Measurements from ENCODE around the gene NCK2. TPM values are rescaled to one million over a fixed set of nuclear protein-coding genes. Genes with fewer than 3 reads are reported as not detected.

NCK2 gene
- polyA plus RNA-seq, 1 of the 3 experiments (the other 2 are of a cell fraction), result 42.8 TPM

DNA sequence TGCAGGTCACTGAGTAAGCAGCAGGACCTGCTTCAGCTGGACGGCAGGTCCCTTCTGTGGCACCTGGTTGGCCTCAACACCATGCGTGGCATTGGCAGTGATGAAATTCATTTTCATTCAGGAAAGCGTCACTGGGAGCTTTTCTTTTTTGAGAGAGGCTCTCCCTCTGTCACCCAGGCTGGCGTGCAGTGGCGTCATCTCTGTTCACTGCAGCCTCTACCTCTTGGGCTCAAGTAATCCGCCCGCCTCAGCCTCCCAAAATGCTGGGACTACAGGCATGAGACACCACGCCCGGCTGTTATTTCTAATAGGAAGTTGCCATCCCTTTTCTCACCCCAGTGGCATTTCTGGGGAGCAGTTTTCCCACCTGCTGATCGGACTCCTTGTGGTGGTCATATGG, 39.3 kb downstream of the NCK2 start:
- no peak overlapping the region for H3K4me3 ChIP-seq (ENCODE audit: low read depth in 2 of 2, low read length in 1 of 2)
- no peak for DNase-seq
- TF ChIP-seq TEAD4 (IDR thresholded peaks at IDR 0.05; ENCODE audit: borderline replicate concordance, insufficient read depth) (no peak), NRF1 (IDR thresholded peaks at IDR 0.05; ENCODE audit: low read depth, low read length) (no peak), CHD2 (IDR thresholded peaks at IDR 0.05; ENCODE audit: low read length, partially characterized antibody) (no peak), POLR2AphosphoS5 (IDR thresholded peaks at IDR 0.05; ENCODE audit: low read depth, low read length) (no peak), SIN3A (IDR thresholded peaks at IDR 0.05; ENCODE audit: borderline replicate concordance, low read depth, low read length) (no peak), RFX5 (IDR thresholded peaks at IDR 0.05; ENCODE audit: low read length) (no peak), TCF12 (IDR thresholded peaks at IDR 0.05) (no peak), SMC3 (IDR thresholded peaks at IDR 0.05; ENCODE audit: low read depth, low read length) (no peak), RAD21 (IDR thresholded peaks at IDR 0.05; ENCODE audit: low read length) (no peak), TAF1 (IDR thresholded peaks at IDR 0.05; ENCODE audit: borderline replicate concordance, low read depth, low read length) (no peak), EP300 (IDR thresholded peaks at IDR 0.05; ENCODE audit: borderline replicate concordance in 1 of 2, low read depth in 1 of 2, low read length in 1 of 2) (no peak), RXRA (IDR thresholded peaks at IDR 0.05; ENCODE audit: borderline replicate concordance, low read depth) (no peak)
- TF ChIP-seq, protein P1, sequence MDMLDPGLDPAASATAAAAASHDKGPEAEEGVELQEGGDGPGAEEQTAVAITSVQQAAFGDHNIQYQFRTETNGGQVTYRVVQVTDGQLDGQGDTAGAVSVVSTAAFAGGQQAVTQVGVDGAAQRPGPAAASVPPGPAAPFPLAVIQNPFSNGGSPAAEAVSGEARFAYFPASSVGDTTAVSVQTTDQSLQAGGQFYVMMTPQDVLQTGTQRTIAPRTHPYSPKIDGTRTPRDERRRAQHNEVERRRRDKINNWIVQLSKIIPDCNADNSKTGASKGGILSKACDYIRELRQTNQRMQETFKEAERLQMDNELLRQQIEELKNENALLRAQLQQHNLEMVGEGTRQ (IDR thresholded peaks at IDR 0.05; ENCODE audit: borderline replicate concordance, low read depth, low read length), result no peak
- TF ChIP-seq, protein P2, sequence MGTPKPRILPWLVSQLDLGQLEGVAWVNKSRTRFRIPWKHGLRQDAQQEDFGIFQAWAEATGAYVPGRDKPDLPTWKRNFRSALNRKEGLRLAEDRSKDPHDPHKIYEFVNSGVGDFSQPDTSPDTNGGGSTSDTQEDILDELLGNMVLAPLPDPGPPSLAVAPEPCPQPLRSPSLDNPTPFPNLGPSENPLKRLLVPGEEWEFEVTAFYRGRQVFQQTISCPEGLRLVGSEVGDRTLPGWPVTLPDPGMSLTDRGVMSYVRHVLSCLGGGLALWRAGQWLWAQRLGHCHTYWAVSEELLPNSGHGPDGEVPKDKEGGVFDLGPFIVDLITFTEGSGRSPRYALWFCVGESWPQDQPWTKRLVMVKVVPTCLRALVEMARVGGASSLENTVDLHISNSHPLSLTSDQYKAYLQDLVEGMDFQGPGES (IDR thresholded peaks at IDR 0.05; ENCODE audit: low read depth, low read length), result no peak
- TF ChIP-seq, protein P3, sequence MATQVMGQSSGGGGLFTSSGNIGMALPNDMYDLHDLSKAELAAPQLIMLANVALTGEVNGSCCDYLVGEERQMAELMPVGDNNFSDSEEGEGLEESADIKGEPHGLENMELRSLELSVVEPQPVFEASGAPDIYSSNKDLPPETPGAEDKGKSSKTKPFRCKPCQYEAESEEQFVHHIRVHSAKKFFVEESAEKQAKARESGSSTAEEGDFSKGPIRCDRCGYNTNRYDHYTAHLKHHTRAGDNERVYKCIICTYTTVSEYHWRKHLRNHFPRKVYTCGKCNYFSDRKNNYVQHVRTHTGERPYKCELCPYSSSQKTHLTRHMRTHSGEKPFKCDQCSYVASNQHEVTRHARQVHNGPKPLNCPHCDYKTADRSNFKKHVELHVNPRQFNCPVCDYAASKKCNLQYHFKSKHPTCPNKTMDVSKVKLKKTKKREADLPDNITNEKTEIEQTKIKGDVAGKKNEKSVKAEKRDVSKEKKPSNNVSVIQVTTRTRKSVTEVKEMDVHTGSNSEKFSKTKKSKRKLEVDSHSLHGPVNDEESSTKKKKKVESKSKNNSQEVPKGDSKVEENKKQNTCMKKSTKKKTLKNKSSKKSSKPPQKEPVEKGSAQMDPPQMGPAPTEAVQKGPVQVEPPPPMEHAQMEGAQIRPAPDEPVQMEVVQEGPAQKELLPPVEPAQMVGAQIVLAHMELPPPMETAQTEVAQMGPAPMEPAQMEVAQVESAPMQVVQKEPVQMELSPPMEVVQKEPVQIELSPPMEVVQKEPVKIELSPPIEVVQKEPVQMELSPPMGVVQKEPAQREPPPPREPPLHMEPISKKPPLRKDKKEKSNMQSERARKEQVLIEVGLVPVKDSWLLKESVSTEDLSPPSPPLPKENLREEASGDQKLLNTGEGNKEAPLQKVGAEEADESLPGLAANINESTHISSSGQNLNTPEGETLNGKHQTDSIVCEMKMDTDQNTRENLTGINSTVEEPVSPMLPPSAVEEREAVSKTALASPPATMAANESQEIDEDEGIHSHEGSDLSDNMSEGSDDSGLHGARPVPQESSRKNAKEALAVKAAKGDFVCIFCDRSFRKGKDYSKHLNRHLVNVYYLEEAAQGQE (IDR thresholded peaks at IDR 0.05; ENCODE audit: low read depth, low read length), result no peak
- TF ChIP-seq, protein P4, sequence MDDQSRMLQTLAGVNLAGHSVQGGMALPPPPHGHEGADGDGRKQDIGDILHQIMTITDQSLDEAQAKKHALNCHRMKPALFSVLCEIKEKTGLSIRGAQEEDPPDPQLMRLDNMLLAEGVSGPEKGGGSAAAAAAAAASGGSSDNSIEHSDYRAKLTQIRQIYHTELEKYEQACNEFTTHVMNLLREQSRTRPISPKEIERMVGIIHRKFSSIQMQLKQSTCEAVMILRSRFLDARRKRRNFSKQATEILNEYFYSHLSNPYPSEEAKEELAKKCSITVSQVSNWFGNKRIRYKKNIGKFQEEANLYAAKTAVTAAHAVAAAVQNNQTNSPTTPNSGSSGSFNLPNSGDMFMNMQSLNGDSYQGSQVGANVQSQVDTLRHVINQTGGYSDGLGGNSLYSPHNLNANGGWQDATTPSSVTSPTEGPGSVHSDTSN (IDR thresholded peaks at IDR 0.05), result no peak
- TF ChIP-seq, protein P5, sequence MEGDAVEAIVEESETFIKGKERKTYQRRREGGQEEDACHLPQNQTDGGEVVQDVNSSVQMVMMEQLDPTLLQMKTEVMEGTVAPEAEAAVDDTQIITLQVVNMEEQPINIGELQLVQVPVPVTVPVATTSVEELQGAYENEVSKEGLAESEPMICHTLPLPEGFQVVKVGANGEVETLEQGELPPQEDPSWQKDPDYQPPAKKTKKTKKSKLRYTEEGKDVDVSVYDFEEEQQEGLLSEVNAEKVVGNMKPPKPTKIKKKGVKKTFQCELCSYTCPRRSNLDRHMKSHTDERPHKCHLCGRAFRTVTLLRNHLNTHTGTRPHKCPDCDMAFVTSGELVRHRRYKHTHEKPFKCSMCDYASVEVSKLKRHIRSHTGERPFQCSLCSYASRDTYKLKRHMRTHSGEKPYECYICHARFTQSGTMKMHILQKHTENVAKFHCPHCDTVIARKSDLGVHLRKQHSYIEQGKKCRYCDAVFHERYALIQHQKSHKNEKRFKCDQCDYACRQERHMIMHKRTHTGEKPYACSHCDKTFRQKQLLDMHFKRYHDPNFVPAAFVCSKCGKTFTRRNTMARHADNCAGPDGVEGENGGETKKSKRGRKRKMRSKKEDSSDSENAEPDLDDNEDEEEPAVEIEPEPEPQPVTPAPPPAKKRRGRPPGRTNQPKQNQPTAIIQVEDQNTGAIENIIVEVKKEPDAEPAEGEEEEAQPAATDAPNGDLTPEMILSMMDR (IDR thresholded peaks at IDR 0.05), result no peak
- no peaks in the 10 kb centered on the region for H3K27me3 ChIP-seq (ENCODE audit: insufficient read depth)
- no peak overlapping the region for H3K27ac ChIP-seq (ENCODE audit: low read depth in 2 of 2, low read length in 1 of 2)
- peaks cover 68% of the 10 kb centered on the region for H4K20me1 ChIP-seq (ENCODE audit: insufficient read depth)
- H3K4me2 ChIP-seq, result no peak overlapping the region
- H3K79me2 ChIP-seq (ENCODE audit: insufficient read depth), result peaks cover 58% of the 10 kb centered on the region; the same call in 1 of the 2 replicates
- peaks cover 0 to 3% of the 10 kb centered on the region in 2 experiments for H3K36me3 ChIP-seq (replicated peaks in 1 of 2; ENCODE audit: control insufficient read depth in 1 of 2, insufficient read depth in 2 of 2, low read length in 1 of 2)
- peaks cover 2 to 4% of the 10 kb centered on the region in 2 experiments; a peak in 1 of 4 replicates for H3K4me1 ChIP-seq (ENCODE audit: control insufficient read depth in 1 of 2, insufficient read depth in 2 of 2, low read depth in 1 of 2, low read length in 1 of 2)
- ChIA-PET POLR2A (no interaction called here), CTCF (no interaction called here)
- 93% methylated on average over 10 of the region's 10 CpGs for WGBS (ENCODE audit: low lambda C conversion rate)
- H3K9me3 ChIP-seq, result no peaks in the 10 kb centered on the region
- no peak overlapping the region for H3K9ac ChIP-seq
- H2AFZ ChIP-seq (ENCODE audit: low read depth), result no peak overlapping the region
- no peaks in the 10 kb centered on the region for H3K9me2 ChIP-seq
- H3F3A ChIP-seq (replicated peaks; ENCODE audit: insufficient read depth), result peaks cover 8% of the 10 kb centered on the region

Data from SK-N-SH (cell line).